Left cardiac atrium (tissue), 4 donors: ENCODE measurements around the gene PSMB3. TPM values are rescaled to one million over a fixed set of nuclear protein-coding genes. Genes with fewer than 3 reads are reported as not detected.
"Not testable (repeated sequence)": the region's sequence is repeated elsewhere in the genome, so short reads cannot be mapped to it uniquely, and the experiment has no call there.

Experiments used
- ATAC-seq, 2 donors: fragments of 200-7000 bp; cut with Tn5 transposase; one replicate each; pipeline ENCODE4 v1.9.1; 2020; ENCODE audit warnings: mild to moderate bottlenecking in 2 of 2, moderate library complexity in 2 of 2
- DNase-seq: peaks from one replicate; pipeline ENCODE4 v3.0.0-alpha.2; 2020
- intact Hi-C, 2 donors: fragments of 100-400 bp; cut with DNase I; formaldehyde crosslinking; loops; one replicate each; pipeline versions ENCODE4 v1.14.1 to v1.15.1; 2022 to 2023
- total RNA-seq, 2 donors: library from RNA; stranded (reverse); fragmentation: NEBNext Ultra II Directional; extraction: Animal tissue kit (Norgen Biotek cat#: 25700); gene quantifications; one replicate each; pipeline ENCODE4 v1.2.1, GENCODE V29; 2021
- donor health status: DM: no; HTN: yes; CAD: no.
- donor health status: DM: no; HTN: yes; CAD: no; lungs with severe emphysema.
- donor health status: DM: yes; HTN: yes; CAD: no.
- donor health status: Dilated cardiomyopathy.

PSMB3 gene
- total RNA-seq, 2 donors from 2014 or later, result 139 to 163 TPM

DNA sequence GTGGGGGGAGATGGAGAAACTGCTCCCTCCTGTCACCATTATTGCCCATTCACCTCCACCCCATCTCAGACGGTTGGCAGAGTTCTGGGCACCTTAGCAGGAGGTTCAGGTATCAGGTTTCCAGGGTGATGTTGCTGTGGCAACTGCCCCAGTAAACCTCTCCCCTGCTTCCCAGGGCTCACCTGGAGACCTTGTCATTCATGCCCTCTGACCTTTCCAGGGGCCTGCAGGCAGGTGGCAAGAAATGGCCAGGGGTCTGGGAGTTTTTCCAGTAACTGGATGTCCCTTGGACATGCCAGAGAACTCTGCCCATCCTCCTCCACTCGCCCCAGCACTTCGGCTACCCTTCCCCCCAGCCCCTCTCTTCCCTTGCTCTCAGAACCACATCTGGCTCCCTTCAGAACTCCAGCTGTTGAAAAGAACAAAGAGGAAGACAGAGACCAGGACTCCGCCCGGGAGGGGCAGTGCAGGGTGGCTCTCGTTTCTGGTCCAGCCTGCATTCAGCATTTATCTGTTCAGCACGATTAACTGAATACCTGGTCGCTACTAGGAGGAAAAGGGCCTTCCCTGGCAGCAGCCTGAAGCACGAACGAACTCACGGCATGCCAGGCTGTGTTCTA, 39.0 kb upstream of the PSMB3 start:
- DNase-seq, result no peak
- no peak for ATAC-seq
- intact Hi-C loops, result no loop called here

DNA sequence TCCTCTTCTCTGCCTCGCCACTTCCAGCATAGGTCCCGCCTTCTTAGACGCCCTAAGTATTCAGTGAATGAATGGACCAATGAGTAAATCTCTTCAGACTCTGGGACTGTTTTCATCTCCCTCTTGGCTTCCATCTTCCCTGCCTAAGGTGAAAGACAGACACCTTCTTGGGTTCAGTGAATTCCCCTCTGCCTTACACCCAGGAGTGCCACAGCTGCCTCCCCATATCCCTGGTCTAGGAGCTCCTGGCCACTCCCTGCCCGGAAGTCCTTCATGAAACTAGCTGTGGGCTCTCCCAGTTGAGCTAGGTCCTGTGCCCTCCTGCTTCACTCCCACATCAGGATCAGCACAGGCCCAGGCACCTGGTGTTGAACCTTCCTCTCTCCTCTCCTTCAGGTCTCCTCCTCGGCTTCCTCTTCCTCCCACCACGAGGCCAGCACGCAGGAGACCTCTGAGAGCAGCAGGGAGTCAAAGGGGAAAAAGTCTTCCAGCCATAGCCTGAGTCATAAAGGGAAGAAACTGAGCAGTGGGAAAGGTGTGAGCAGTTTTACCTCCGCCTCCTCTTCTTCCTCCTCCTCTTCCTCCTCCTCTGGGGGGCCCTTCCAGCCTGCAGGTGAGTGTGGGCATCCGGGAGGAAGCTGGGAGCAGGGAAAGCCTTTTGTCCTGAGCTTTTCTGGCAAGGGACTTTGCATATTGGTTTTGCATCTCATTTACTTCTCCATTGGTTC, 37.2 kb upstream of the PSMB3 start:
- DNase-seq, result no peak
- no peak for ATAC-seq
- intact Hi-C loops, result no loop called here

DNA sequence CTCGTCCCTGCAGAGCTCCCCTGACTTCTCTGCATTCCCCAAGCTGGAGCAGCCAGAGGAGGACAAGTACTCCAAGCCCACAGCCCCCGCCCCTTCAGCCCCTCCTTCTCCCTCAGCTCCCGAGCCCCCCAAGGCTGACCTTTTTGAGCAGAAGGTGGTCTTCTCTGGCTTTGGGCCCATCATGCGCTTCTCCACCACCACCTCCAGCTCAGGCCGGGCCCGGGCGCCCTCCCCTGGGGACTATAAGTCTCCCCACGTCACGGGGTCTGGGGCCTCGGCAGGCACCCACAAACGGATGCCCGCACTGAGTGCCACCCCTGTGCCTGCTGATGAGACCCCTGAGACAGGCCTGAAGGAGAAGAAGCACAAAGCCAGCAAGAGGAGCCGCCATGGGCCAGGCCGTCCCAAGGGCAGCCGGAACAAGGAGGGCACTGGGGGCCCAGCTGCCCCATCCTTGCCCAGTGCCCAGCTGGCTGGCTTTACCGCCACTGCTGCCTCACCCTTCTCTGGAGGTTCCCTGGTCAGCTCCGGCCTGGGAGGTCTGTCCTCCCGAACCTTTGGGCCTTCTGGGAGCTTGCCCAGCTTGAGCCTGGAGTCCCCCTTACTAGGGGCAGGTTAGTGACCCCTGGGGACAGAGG, 36.1 kb upstream of the PSMB3 start:
- DNase-seq, result no peak
- intact Hi-C loops, result no loop called here
- no peak for ATAC-seq

DNA sequence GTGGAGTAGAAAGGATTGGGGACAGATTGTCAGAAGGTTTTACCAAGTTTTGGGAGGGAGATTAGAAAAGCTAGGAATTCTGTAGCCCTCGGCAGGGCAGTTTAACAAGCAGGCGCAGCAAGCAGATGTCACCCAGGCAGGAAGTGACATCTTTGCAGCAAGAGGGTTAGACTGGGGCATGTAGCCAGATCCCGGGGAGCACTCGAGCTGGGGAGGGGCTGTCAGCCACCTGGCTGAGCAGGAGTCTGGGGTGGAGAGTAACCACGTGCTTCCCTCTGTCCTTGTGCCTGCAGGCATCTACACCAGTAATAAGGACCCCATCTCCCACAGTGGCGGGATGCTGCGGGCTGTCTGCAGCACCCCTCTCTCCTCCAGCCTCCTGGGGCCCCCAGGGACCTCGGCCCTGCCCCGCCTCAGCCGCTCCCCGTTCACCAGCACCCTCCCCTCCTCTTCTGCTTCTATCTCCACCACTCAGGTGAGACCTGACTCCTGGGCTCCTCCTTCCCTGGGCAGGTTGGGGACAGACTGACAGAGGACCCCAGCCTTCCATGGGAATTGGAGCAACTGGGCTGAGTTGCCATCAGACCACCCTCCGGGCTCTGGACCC, 35.3 kb upstream of the PSMB3 start:
- DNase-seq, result no peak
- ATAC-seq, result no peak

DNA sequence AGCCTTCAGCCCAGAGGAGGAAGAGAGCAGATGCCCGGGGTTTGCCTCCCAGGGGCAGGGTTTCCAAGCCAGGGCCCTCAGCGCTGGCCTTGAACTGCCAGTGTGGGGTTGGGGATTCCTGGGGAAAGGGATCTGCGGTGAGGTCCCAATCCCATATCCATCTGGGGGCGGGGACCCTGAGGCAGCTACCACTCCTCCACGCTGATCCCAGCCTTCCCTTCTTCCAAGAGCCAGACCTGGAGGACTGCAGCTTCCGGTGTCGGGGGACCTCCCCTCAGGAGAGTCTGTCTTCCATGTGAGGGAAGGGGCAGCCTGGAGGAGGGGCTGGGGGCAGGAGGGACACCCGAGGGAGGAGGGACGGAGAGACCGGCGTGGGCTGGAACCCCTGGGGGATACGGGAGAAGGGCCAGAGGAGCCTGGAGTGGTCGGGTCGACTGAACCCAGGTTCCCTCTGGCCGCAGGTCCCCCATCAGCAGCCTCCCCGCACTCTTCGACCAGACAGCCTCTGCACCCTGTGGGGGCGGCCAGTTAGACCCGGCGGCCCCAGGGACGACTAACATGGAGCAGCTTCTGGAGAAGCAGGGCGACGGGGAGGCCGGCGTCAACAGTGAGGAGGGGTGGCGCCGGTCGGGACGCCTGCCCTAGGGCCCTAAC, 33.1 kb upstream of the PSMB3 start:
- ATAC-seq, result no peak

More for the DNA sequence above, 35.3 kb upstream of the PSMB3 start:
- intact Hi-C loops, result no loop called here

DNA sequence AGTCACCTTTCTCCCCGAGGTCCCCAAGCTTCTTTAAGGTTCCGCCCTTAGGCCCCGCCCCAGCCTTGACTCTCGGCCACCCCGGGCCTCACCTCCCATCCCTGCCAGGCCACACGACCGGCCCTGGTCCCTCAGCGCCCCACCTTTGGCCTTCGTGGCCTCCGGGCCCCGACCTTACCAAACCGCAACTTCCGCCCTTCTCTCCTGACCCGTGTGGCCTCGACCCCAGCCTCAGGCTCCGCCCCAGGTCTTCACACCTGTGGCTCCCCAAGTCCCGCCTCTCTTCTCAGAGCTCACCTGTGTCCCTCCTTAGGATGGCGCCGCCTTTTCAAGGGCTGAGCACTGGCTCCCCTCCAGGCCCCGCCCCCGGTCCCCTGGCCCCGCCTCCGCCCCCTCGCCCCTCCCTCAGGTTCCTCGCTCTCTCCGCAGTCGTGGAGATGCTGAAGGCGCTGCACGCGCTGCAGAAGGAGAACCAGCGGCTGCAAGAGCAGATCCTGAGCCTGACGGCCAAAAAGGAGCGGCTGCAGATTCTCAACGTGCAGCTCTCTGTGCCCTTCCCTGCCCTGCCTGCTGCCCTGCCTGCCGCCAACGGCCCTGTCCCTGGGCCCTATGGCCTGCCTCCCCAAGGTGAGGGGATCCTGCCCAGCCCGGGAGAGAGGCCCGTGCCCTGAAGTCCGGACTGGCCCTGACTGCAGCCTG, 32.4 kb upstream of the PSMB3 start:
- DNase-seq (no peak), ATAC-seq (no peak)
- intact Hi-C loops, result no loop called here

More for the DNA sequence above, 33.1 kb upstream of the PSMB3 start:
- intact Hi-C loops, result no loop called here
- DNase-seq, result no peak

DNA sequence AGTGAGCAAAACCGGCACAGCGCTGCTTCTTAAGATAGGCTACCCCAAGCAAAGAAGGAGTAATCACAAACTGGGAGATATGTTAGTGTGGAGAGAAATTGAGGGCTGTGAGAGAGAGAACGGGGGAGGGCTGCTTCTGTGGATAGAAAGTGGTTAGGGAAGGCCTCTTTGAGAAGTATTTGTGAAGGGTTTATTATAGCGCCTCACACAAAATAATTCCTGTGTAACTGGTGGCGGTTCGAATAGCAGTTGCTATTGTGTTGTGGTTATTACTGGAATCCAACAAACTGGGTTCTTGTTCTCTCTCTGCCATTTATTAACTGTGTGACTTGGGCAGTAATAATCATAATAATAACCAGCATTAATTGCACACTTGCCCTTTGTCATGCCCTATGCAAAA, 31.6 kb upstream of the PSMB3 start:
- ATAC-seq (no peak), DNase-seq (no peak)
- intact Hi-C loops, result no loop called here

DNA sequence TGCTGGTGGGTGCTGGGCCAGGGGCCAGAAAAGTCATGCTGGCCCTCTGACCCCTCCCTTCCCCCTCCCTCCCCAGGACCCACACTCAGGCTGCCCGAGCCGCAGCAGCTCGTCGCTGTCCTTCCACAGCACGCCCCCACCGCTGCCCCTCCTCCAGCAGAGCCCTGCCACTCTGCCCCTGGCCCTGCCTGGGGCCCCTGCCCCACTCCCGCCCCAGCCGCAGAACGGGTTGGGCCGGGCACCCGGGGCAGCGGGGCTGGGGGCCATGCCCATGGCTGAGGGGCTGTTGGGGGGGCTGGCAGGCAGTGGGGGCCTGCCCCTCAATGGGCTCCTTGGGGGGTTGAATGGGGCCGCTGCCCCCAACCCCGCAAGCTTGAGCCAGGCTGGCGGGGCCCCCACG, 30.7 kb upstream of the PSMB3 start:
- intact Hi-C loops, result no loop called here
- no peak for ATAC-seq
- DNase-seq, result no peak

DNA sequence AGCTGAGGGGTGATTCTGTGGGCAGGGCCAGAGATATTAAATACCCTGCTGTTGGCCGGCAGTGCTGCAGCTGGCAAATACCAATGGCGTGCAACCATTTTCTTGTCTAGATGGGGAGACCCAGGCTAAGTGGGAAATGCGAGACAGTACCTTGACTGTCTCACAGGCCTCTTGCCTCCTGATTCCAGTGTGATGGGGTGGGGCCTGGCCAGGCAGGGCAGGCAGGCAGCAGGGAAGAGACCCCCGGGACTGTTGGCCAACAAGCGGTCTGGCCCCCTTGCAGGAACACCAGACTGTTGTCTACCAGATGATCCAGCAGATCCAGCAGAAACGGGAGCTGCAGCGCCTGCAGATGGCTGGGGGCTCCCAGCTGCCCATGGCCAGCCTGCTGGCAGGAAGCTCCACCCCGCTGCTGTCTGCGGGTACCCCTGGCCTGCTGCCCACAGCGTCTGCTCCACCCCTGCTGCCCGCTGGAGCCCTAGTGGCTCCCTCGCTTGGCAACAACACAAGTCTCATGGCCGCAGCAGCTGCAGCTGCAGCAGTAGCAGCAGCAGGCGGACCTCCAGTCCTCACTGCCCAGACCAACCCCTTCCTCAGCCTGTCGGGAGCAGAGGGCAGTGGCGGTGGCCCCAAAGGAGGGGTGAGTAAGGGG, 28.1 kb upstream of the PSMB3 start:
- ATAC-seq, result peak; percentile 50 to 68
- intact Hi-C loops, result no loop called here
- DNase-seq, result peak; percentile 68

DNA sequence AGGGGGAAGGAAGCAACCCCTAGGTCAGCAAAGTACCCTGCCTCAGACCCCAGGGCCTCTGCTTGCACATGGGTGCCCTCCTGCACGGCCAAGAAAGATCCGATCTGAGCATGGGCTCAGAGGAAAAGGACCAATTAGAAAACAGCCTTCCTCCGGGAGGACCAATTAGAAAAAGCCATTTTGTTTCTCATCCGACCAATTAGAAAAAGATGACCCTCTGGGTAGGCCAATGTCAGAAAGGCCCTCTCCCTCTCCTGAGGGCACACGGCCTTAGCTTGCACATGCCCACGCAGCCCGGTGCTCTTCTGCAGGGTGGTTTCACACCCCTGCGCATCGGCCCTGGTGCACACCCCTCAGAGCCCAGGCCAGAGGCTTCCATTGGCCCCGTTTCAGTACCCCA, 27.5 kb upstream of the PSMB3 start:
- DNase-seq, result no peak
- no peak for ATAC-seq
- intact Hi-C loops, result no loop called here

DNA sequence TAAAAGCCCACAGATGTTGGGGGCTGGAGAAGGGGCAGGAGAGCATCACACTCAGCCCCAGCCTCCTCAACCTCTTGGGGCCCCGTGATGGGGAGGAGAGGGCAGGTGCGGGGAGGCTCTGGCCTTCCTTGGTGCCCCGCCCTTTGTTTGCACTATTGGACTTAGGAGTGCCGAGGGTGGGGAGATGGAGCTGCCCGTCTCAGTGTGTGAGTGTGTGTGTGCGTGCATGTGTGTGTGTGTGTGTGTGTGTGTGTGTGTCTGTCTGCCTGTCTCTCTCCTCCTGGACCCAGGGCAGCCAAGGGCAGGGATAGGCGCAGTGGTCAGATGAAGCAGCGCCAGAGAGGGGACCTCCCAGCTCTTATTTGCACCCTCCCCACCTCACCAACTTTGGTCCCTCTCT, 26.4 kb upstream of the PSMB3 start:
- DNase-seq, ATAC-seq, intact Hi-C loops: not testable (repeated sequence)

DNA sequence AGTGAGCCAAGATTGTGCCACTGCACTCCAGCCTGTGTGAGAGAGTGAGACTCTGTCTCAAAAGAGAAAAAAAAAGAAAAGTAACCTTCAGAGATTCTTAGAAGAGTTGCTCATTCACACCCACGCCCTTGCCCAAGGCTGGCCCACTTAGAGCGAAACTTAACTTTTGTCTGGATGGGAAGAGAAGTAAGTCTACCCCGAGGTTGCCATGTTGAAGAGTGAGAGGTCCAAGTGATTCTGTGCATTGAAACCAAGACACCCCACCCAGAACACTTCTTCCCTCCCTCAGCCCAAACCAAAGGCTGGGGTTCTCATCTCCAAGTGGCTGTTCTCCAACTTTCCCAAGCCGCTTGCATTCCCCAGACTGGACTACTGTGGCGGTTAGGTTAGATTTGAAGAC, 24.8 kb upstream of the PSMB3 start:
- intact Hi-C loops, result no loop called here
- DNase-seq (no peak), ATAC-seq (no peak)

DNA sequence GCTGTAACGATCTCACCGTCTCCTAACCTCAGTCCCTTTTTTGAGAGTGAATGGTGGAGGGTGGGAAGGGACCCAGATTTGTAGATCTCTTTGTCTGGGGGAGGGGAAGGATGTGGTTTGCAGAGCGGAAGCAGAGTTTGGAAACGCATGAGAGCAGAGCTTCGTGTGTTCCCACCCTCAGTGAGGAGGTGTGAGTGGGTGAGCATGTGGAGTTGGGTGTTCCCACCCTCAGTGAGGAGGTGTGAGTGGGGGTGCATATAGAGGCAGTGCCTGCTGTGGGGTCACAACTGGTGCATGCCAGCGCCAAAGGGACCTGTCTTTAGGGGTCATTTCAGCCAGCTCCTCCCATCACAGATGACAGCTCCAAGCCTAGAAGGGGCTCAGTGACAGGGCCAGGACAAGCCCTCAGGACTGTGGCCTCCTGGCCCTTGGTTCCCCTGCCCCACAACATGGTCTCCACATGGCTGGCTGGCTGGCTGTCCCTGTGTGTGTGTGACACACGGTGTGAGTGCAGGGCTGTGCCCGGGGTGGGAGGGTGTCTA, 24.2 kb upstream of the PSMB3 start:
- DNase-seq (no peak), ATAC-seq (no peak)
- intact Hi-C loops, result no loop called here

DNA sequence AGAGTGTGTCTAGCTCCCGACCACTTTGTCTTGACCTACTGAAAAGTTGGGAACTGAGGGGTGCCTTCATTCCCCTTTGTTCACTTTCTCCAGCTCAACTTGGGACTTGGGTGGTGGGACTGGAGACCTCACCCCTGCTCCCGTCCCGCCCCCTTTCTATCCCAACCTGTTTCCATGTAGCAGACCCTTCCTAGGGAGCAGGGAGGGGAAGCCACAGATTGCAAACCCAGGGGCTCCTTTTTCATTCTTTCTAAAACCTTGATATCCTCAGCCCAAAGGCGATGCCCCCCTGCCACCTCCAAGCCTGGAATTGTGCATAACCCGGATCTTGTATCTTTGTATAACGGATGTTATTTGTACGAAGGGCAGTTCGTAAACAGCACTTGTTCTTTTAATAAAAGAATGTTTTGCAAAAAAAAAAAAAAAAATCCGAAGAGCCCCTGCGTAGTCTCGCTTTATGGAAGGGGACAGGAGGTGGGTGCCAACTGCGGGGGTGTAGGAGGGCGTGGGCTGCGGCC, 23.1 kb upstream of the PSMB3 start:
- DNase-seq, result no peak
- intact Hi-C loops, result no loop called here
- no peak for ATAC-seq

DNA sequence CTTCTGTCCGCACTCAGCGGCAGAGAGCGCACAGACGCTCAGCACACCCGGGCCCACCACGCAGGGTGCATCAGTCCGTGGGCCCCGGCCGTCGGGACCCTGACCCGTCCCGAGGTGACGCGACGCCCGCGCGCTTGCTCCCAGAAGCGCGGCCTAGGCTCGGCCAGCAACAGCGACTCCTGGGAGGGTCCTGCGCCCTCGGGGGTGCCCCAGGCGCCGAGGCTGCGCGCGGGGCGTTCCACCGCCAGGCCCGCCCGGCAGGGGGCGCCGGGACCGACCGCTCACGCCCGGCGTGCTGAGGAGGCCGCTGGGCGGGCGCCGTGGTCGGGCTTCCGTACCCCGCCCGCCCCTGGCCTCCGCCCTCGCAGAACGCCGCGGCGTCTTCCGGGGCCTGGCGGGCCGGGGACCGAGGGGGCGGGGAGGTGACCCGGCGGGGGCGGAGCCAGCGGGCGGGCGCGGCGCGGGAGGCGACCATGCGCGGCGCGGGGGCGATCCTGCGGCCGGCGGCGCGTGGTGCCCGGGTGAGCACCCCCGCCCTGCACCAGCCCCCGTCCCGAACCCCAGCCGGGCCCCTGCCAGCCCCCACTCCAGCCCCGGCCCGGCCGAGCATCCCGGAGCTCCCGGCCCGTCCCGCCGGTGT, 22.5 kb upstream of the PSMB3 start, which contains the start of gene CISD3:
CISD3 (plus strand) TSS at position 456 of the 640 bp plus-strand sequence; CDS start at position 474, 18 bp downstream.
- intact Hi-C loops, result loop anchor here (5.0 kb wide), 3 partner anchors 33 to 53 kb away; no protein-coding TSS in a partner anchor
- DNase-seq (peak; percentile 91), ATAC-seq (peak; percentile 83 to 93)

DNA sequence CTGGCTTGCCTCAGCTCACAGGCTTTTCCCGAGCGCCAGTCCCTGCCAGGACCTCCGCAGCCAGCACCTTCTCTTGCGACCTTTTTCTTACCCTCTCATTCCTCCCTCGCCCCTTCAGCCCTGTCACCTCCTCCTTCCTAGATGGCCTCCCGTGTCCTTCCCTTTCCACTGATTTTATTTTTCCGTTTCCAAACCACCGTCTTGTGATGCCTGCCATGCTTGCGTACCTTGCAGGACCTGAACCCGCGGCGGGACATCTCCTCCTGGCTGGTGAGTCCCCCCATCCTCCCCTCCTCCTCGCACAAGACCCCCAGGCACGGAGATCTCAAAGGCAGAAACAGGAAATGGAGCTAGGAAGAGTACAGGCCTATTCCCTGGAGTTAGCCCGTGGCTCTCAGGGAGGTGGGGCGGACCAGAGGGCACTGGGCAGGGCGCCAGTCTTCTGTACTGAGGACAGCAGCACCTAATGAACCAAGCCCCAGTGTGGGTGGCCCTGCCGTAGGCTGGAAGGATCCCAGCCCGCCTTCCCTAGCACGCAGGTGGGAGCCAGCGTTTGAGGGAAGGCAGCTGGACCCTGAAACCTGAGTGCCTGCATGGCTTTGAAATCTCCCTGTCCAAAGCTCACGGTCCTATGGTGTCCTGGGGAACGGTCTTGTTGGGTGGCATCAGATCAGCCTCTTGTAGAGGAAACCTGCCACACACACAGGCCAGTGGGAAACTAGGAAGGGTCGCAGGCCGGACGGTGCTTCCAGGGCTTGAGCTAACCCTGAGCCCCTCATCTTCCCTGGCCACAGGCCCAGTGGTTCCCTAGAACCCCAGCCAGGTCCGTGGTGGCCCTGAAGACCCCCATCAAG, 21.8 kb upstream of the PSMB3 start:
- intact Hi-C loops, result loop anchor here (5.0 kb wide), 3 partner anchors 33 to 53 kb away; no protein-coding TSS in a partner anchor
- peak; percentile 87 for DNase-seq
- peak; percentile 46 to 47 for ATAC-seq
